ENCODE data around the gene NCAPH2. TPM values are rescaled to one million over a fixed set of nuclear protein-coding genes. Genes with fewer than 3 reads are reported as not detected.

NCAPH2 gene
- polyA plus RNA-seq, 3 donors: 12.5 to 23.6 (median 18.1) TPM

- peak within 1 kb of the TSS; percentile 98 for H2AFZ ChIP-seq (ENCODE audit: insufficient read depth, low read depth, low read length, poor library complexity, severe bottlenecking)
These were observed 33.0 kb upstream of the NCAPH2 start, which contains the start of gene SBF1 for GRCh38 chr22:50474710-50475651. SBF1 (minus strand) TSS chr22:50475035; CDS start chr22:50474840, 195 bp downstream.

DNA sequence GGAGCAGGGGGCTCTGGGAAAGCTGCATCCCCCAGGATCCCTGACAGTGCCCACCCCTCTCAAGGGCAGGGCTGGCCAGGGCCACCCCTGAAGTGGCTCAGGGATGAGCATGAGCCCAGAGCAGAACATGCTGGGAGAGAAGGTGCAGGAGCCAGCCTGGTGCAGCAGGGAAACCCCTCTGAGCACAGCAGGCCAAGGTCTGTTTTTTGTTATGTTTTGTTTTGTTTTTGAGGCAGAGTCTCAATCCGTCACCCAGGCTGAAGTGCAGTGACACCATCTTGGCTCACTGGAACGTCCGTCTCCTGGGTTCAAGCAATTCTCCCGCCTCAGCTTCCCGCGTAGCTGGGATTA, 32.4 kb upstream of the NCAPH2 start:
- peak overlapping the region in 2 of 3 experiments; percentile 48 to 85 for H3K4me3 ChIP-seq (replicated peaks in 1 of 3; ENCODE audit: low read depth in 2 of 3, low read length in 3 of 3)
- Mint-ChIP-seq H3K9me3 (peaks cover 0 to 7% (median 5%) of the 10 kb centered on the region in 7 donors), H3K27me3 (ENCODE audit: low read depth in 3 of 3) (peaks cover 27 to 46% (median 36%) of the 10 kb centered on the region in 3 donors), H3K36me3 (peaks cover 4 to 8% of the 10 kb centered on the region in 2 donors), H3K4me3 (peak overlapping the region; percentile 63 to 75), H3K4me1 (peaks cover 39% of the 10 kb centered on the region), H3K27ac (peak overlapping the region in 2 of 7 donors; percentile 52 to 55)
- H3K9ac ChIP-seq (ENCODE audit: insufficient read depth, low read length, poor library complexity, severe bottlenecking): no peak overlapping the region
- no peak for DNase-seq
- H2AFZ ChIP-seq (ENCODE audit: insufficient read depth, low read depth, low read length, poor library complexity, severe bottlenecking): peak overlapping the region; percentile 98
- peaks cover 3 to 23% of the 10 kb centered on the region in 2 donors for H3K27me3 ChIP-seq (ENCODE audit: control insufficient read depth in 2 of 2, insufficient read depth in 2 of 2, low read length in 2 of 2)
- H3K4me1 ChIP-seq (ENCODE audit: control insufficient read depth in 1 of 2, insufficient read depth in 2 of 2, low read length in 2 of 2): peaks cover 33 to 45% of the 10 kb centered on the region in 2 donors
- no peaks in the 10 kb centered on the region for H3K9me3 ChIP-seq (replicated peaks in 1 of 2; ENCODE audit: control insufficient read depth in 1 of 2, insufficient read depth in 1 of 2, low read length in 2 of 2)
- TF ChIP-seq, protein P1, sequence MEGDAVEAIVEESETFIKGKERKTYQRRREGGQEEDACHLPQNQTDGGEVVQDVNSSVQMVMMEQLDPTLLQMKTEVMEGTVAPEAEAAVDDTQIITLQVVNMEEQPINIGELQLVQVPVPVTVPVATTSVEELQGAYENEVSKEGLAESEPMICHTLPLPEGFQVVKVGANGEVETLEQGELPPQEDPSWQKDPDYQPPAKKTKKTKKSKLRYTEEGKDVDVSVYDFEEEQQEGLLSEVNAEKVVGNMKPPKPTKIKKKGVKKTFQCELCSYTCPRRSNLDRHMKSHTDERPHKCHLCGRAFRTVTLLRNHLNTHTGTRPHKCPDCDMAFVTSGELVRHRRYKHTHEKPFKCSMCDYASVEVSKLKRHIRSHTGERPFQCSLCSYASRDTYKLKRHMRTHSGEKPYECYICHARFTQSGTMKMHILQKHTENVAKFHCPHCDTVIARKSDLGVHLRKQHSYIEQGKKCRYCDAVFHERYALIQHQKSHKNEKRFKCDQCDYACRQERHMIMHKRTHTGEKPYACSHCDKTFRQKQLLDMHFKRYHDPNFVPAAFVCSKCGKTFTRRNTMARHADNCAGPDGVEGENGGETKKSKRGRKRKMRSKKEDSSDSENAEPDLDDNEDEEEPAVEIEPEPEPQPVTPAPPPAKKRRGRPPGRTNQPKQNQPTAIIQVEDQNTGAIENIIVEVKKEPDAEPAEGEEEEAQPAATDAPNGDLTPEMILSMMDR (IDR thresholded peaks at IDR 0.05): no peak
- WGBS (ENCODE audit: insufficient coverage): 100% methylated on average over 1 of the region's 6 CpGs
- intact Hi-C loops (cut with micrococcal nuclease): no loop called here
- H3K27ac ChIP-seq (ENCODE audit: low read depth in 1 of 2, low read length in 2 of 2): no peak overlapping the region
- peaks cover 37% of the 10 kb centered on the region for H4K20me1 ChIP-seq (ENCODE audit: insufficient read depth, low read length)
- peak overlapping the region; percentile 98 for H3K4me2 ChIP-seq (replicated peaks; ENCODE audit: extremely low read depth, low read length, poor library complexity, severe bottlenecking)
- peaks cover 38% of the 10 kb centered on the region for H3K79me2 ChIP-seq (ENCODE audit: insufficient read depth, low read length)
- H3K36me3 ChIP-seq (replicated peaks in 1 of 2; ENCODE audit: control insufficient read depth in 1 of 2, insufficient read depth in 2 of 2, low read length in 2 of 2): no peaks in the 10 kb centered on the region

More at GRCh38 chr22:50474710-50475651, 33.0 kb upstream of the NCAPH2 start, which contains the start of gene SBF1:
- Histone ChIP-seq H3K27me3 (ENCODE audit: control insufficient read depth in 2 of 2, insufficient read depth in 2 of 2, low read length in 2 of 2) (peaks cover 0 to 16% of the 10 kb centered on the region in 2 donors), H3K9ac (ENCODE audit: insufficient read depth, low read length, poor library complexity, severe bottlenecking) (peak within 1 kb of the TSS; percentile 76), H3K4me1 (ENCODE audit: control insufficient read depth in 1 of 2, insufficient read depth in 2 of 2, low read length in 2 of 2) (peaks cover 40 to 51% of the 10 kb centered on the region in 2 donors), H3K79me2 (ENCODE audit: insufficient read depth, low read length) (peaks cover 44% of the 10 kb centered on the region), H3K27ac (ENCODE audit: low read depth in 1 of 2, low read length in 2 of 2) (peak within 1 kb of the TSS in 1 of 2 donors; percentile 71), H3K4me2 (replicated peaks; ENCODE audit: extremely low read depth, low read length, poor library complexity, severe bottlenecking) (peak within 1 kb of the TSS; percentile 98), H3K9me3 (replicated peaks in 1 of 2; ENCODE audit: control insufficient read depth in 1 of 2, insufficient read depth in 1 of 2, low read length in 2 of 2) (no peaks in the 10 kb centered on the region), H3K36me3 (replicated peaks in 1 of 2; ENCODE audit: control insufficient read depth in 1 of 2, insufficient read depth in 2 of 2, low read length in 2 of 2) (no peaks in the 10 kb centered on the region), H3K4me3 (replicated peaks in 1 of 3; ENCODE audit: low read depth in 2 of 3, low read length in 3 of 3) (peak within 1 kb of the TSS; percentile 45 to 85 (median 49)), H4K20me1 (ENCODE audit: insufficient read depth, low read length) (peaks cover 44% of the 10 kb centered on the region)
- Mint-ChIP-seq H3K4me3 (peak within 1 kb of the TSS; percentile 90 to 97), H3K27me3 (ENCODE audit: low read depth in 3 of 3) (peaks cover 20 to 41% (median 30%) of the 10 kb centered on the region in 3 donors), H3K36me3 (peaks cover 2 to 8% of the 10 kb centered on the region in 2 donors), H3K27ac (peak within 1 kb of the TSS in 6 of 7 donors; percentile 52 to 88 (median 72)), H3K4me1 (peaks cover 46% of the 10 kb centered on the region), H3K9me3 (peaks cover 0 to 2% (median 0%) of the 10 kb centered on the region in 7 donors)
- under 1% methylated on average over 96 of the region's 97 CpGs for WGBS (ENCODE audit: insufficient coverage)
- DNase-seq: peak; percentile 86 to 91 (median 90)
- TF ChIP-seq, protein P1 (IDR thresholded peaks at IDR 0.05): no peak
- intact Hi-C loops (cut with micrococcal nuclease): loop anchor here in 1 of 2 donors (5.0 kb wide), 1 partner anchor 147 kb away; no protein-coding TSS in a partner anchor
